ENCODE data around the gene ANKRD63. TPM values are rescaled to one million over a fixed set of nuclear protein-coding genes. Genes with fewer than 3 reads are reported as not detected.
A peak's percentile ranks its signal among the peaks of the same experiment; 100 is the strongest.

The ANKRD63 gene
- total and polyA plus RNA-seq, 12 donors: not detected

GRCh38 chr15:40290918-40291574 is 8.2 kb upstream of the ANKRD63 start:
- 15 to 65% (median 22%) methylated on average over 23 to 68 of the region's 68 CpGs for WGBS, 4 donors
- H3K27ac ChIP-seq: no peak overlapping the region
- peaks cover 7 to 8% of the 10 kb centered on the region in 2 donors for H3K4me1 ChIP-seq (replicated peaks in 1 of 2)
- peak in 4 of 7 donors; percentile 49 to 62 (median 56) for DNase-seq
- peaks cover 3% of the 10 kb centered on the region for H3K27me3 ChIP-seq
- no peaks in the 10 kb centered on the region for H3K9me3 ChIP-seq (replicated peaks in 1 of 3)
- no peaks in the 10 kb centered on the region for H3K36me3 ChIP-seq (replicated peaks in 1 of 2)
- peak overlapping the region in 1 of 4 donors; percentile 42 for H3K4me3 ChIP-seq
- TF ChIP-seq POLR2A (IDR thresholded peaks at IDR 0.05) (no peak), CTCF (IDR thresholded peaks at IDR 0.05) (no peak)
- intact Hi-C loops (cut with DNase I): no loop called here

- WGBS, 4 donors: 43 to 49% (median 45%) methylated on average over 9 to 12 of the region's 12 CpGs
- Histone ChIP-seq H3K4me3 (no peak overlapping the region), H3K27ac (no peak overlapping the region), H3K27me3 (peaks cover 3% of the 10 kb centered on the region), H3K36me3 (replicated peaks in 1 of 2) (no peaks in the 10 kb centered on the region), H3K4me1 (replicated peaks in 1 of 2) (peaks cover 7 to 8% of the 10 kb centered on the region in 2 donors), H3K9me3 (replicated peaks in 1 of 3) (no peaks in the 10 kb centered on the region)
- DNase-seq: no peak
- TF ChIP-seq POLR2A (IDR thresholded peaks at IDR 0.05) (no peak), CTCF (IDR thresholded peaks at IDR 0.05) (no peak)
- intact Hi-C loops (cut with DNase I): no loop called here
Observed at GRCh38 chr15:40290545-40290917, 7.7 kb upstream of the ANKRD63 start.

- TF ChIP-seq POLR2A (IDR thresholded peaks at IDR 0.05): no peak
- no peak for TF ChIP-seq CTCF (IDR thresholded peaks at IDR 0.05)
- Histone ChIP-seq H3K4me1 (replicated peaks in 1 of 2) (peaks cover 7 to 8% of the 10 kb centered on the region in 2 donors), H3K27me3 (peaks cover 3% of the 10 kb centered on the region), H3K36me3 (replicated peaks in 1 of 2) (no peaks in the 10 kb centered on the region), H3K4me3 (no peak overlapping the region), H3K9me3 (replicated peaks in 1 of 3) (no peaks in the 10 kb centered on the region), H3K27ac (no peak overlapping the region)
- DNase-seq: no peak
- intact Hi-C loops (cut with DNase I): no loop called here
- 77 to 81% (median 79%) methylated on average over 6 of the region's 6 CpGs for WGBS, 4 donors
Observed at GRCh38 chr15:40289140-40289775, 6.4 kb upstream of the ANKRD63 start.

- no peak overlapping the region for H3K4me3 ChIP-seq
- H3K9me3 ChIP-seq (replicated peaks in 1 of 3): no peaks in the 10 kb centered on the region
- 75 to 89% (median 80%) methylated on average over 1 to 4 of the region's 4 CpGs for WGBS, 4 donors
- no peaks in the 10 kb centered on the region for H3K36me3 ChIP-seq (replicated peaks in 1 of 2)
- no peak overlapping the region for H3K27ac ChIP-seq
- DNase-seq: no peak
- TF ChIP-seq CTCF (IDR thresholded peaks at IDR 0.05): no peak
- TF ChIP-seq POLR2A (IDR thresholded peaks at IDR 0.05): no peak
- H3K4me1 ChIP-seq (replicated peaks in 1 of 2): peaks cover 7 to 12% of the 10 kb centered on the region in 2 donors
- intact Hi-C loops (cut with DNase I): no loop called here
- peaks cover 11% of the 10 kb centered on the region for H3K27me3 ChIP-seq
Observed at GRCh38 chr15:40287968-40288367, 5.1 kb upstream of the ANKRD63 start.
